Left ventricle myocardium superior (tissue), 1 donor: ENCODE data around the gene ENTHD1. TPM values are rescaled to one million over a fixed set of nuclear protein-coding genes. Genes with fewer than 3 reads are reported as not detected.

Experiments used
- ATAC-seq: fragments of 200-7000 bp; cut with Tn5 transposase; one replicate; pipeline ENCODE4 v1.9.1; 2020; ENCODE audit warnings: mild to moderate bottlenecking, moderate library complexity
- DNase-seq: peaks from one replicate; pipeline ENCODE4 v3.0.0-alpha.2; 2020
- intact Hi-C: fragments of 100-400 bp; cut with micrococcal nuclease; formaldehyde crosslinking; loops from one replicate; pipeline ENCODE4 v1.11.0; 2022
- total RNA-seq: library from RNA; stranded (reverse); fragmentation: NEBNext Ultra II Directional; extraction: Animal tissue kit (Norgen Biotek cat#: 25700); gene quantifications from one replicate; pipeline ENCODE4 v1.2.1, GENCODE V29; 2021
- donor health status: DM: no; HTN: yes; CAD: no; lungs with severe emphysema.

ENTHD1 gene
- total RNA-seq, 1 donor from 2014 or later, result not detected

- no peak for DNase-seq
- no peak for ATAC-seq
- intact Hi-C loops, result no loop called here
Observed at GRCh38 chr22:39724390-39724789, 169.2 kb downstream of the ENTHD1 start.

GRCh38 chr22:39723899-39724351, 169.6 kb downstream of the ENTHD1 start:
- DNase-seq (no peak), ATAC-seq (no peak)
- intact Hi-C loops, result no loop called here

GRCh38 chr22:39723463-39723862, 170.1 kb downstream of the ENTHD1 start:
- DNase-seq, result no peak
- intact Hi-C loops, result no loop called here
- ATAC-seq, result no peak

- DNase-seq (no peak), ATAC-seq (no peak)
- intact Hi-C loops, result no loop called here
Observed at GRCh38 chr22:39722501-39722900, 171.1 kb downstream of the ENTHD1 start.

- DNase-seq (no peak), ATAC-seq (no peak)
- intact Hi-C loops, result no loop called here
Observed at GRCh38 chr22:39722032-39722325, 171.6 kb downstream of the ENTHD1 start.

- ATAC-seq, result no peak
- no peak for DNase-seq
- intact Hi-C loops, result no loop called here
Observed at GRCh38 chr22:39721206-39722031, 172.1 kb downstream of the ENTHD1 start.

GRCh38 chr22:39719559-39720450, 173.8 kb downstream of the ENTHD1 start:
- ATAC-seq (no peak), DNase-seq (no peak)
- intact Hi-C loops, result no loop called here

- ATAC-seq (no peak), DNase-seq (no peak)
- intact Hi-C loops, result no loop called here
Observed at GRCh38 chr22:39718921-39719475, 174.6 kb downstream of the ENTHD1 start.

GRCh38 chr22:39718206-39718605, 175.4 kb downstream of the ENTHD1 start:
- DNase-seq (no peak), ATAC-seq (no peak)
- intact Hi-C loops, result no loop called here

- intact Hi-C loops, result no loop called here
- DNase-seq, result no peak
- ATAC-seq, result no peak
Observed at GRCh38 chr22:39717099-39717498, 176.5 kb downstream of the ENTHD1 start.

GRCh38 chr22:39716534-39716933, 177.0 kb downstream of the ENTHD1 start:
- DNase-seq (no peak), ATAC-seq (no peak)
- intact Hi-C loops, result no loop called here

- DNase-seq (no peak), ATAC-seq (no peak)
- intact Hi-C loops, result no loop called here
Observed at GRCh38 chr22:39715778-39716495, 177.6 kb downstream of the ENTHD1 start.

GRCh38 chr22:39714321-39714720, 179.2 kb downstream of the ENTHD1 start:
- DNase-seq (no peak), ATAC-seq (no peak)
- intact Hi-C loops, result no loop called here

- ATAC-seq (no peak), DNase-seq (no peak)
- intact Hi-C loops, result no loop called here
Observed at GRCh38 chr22:39713799-39714290, 179.7 kb downstream of the ENTHD1 start.

- intact Hi-C loops, result no loop called here
- ATAC-seq (no peak), DNase-seq (no peak)
Observed at GRCh38 chr22:39712751-39713525, 180.6 kb downstream of the ENTHD1 start.

- no peak for DNase-seq
- ATAC-seq, result no peak
- intact Hi-C loops, result no loop called here
Observed at GRCh38 chr22:39712081-39712480, 181.5 kb downstream of the ENTHD1 start.

GRCh38 chr22:39710380-39711150, 183.0 kb downstream of the ENTHD1 start:
- intact Hi-C loops, result no loop called here
- peak; percentile 59 for ATAC-seq
- DNase-seq, result peak; percentile 54

GRCh38 chr22:39707816-39708215, 185.7 kb downstream of the ENTHD1 start:
- no peak for ATAC-seq
- DNase-seq, result no peak
- intact Hi-C loops, result no loop called here
